HEK293T (cell line): ENCODE data around the gene GMCL1.

ENCODE experiments used
- CTCF ChIA-PET: fragments of 350-600 bp; formaldehyde crosslinking; extraction: SDS; loops from one replicate; lab custom pipeline; 2021; ENCODE audit warnings: antibody characterized with exemption, inconsistent platforms; lab: Yijun Ruan, JAX
- POLR2A ChIA-PET: fragments of 350-600 bp; formaldehyde crosslinking; extraction: SDS; loops from one replicate; lab custom pipeline; 2020; ENCODE audit warnings: antibody characterized with exemption, inconsistent platforms; lab: Yijun Ruan, JAX
- DNase-seq: peaks from one replicate; pipeline ENCODE4 v3.0.0; 2012; ENCODE audit warnings: mixed read lengths; ENCODE audit errors: extremely low spot score
- ARNT ChIP-seq: fragments of 450-650 bp; IDR thresholded peaks from 2 replicates; pipeline ENCODE4 v1.6.1; 2017; ENCODE audit warnings: mild to moderate bottlenecking
- BHLHE40 ChIP-seq: fragments of 450-650 bp; IDR thresholded peaks from 2 replicates; pipeline ENCODE4 v1.6.1; 2016; ENCODE audit warnings: mild to moderate bottlenecking, moderate library complexity, borderline replicate concordance
- CTBP1 ChIP-seq: fragments of 450-650 bp; IDR thresholded peaks from 2 replicates; pipeline ENCODE4 v1.6.1; 2016; ENCODE audit warnings: borderline replicate concordance
- ELF4 ChIP-seq: fragments of 450-650 bp; IDR thresholded peaks from 2 replicates; pipeline ENCODE4 v1.6.1; 2017; ENCODE audit warnings: antibody characterized with exemption
- FOXA1 ChIP-seq: fragments of 450-650 bp; IDR thresholded peaks from 2 replicates; pipeline ENCODE4 v1.6.1; 2016; ENCODE audit warnings: mild to moderate bottlenecking
- FOXK2 ChIP-seq: fragments of 450-650 bp; IDR thresholded peaks from 2 replicates; pipeline ENCODE4 v1.6.1; 2016; ENCODE audit warnings: mild to moderate bottlenecking
- FOXM1 ChIP-seq: fragments of 450-650 bp; IDR thresholded peaks from 2 replicates; pipeline ENCODE4 v1.6.1; 2017; ENCODE audit warnings: mild to moderate bottlenecking, borderline replicate concordance
- HDGF ChIP-seq: fragments of 450-650 bp; IDR thresholded peaks from 2 replicates; pipeline ENCODE4 v1.6.1; 2017; ENCODE audit warnings: antibody characterized with exemption, borderline replicate concordance
- L3MBTL2 ChIP-seq: fragments of 450-650 bp; conservative IDR thresholded peaks from 2 replicates; pipeline ENCODE4 v1.6.1; 2016; ENCODE audit warnings: mild to moderate bottlenecking
- LEF1 ChIP-seq: fragments of 450-650 bp; IDR thresholded peaks from 2 replicates; pipeline ENCODE4 v1.6.1; 2017; ENCODE audit warnings: mild to moderate bottlenecking, borderline replicate concordance
- NFRKB ChIP-seq: fragments of 450-650 bp; IDR thresholded peaks from 2 replicates; pipeline ENCODE4 v1.6.1; 2016; ENCODE audit warnings: mild to moderate bottlenecking, moderate library complexity
- PKNOX1 ChIP-seq: fragments of 450-650 bp; IDR thresholded peaks from 2 replicates; pipeline ENCODE4 v1.6.1; 2016
- SP1 ChIP-seq: fragments of 450-650 bp; IDR thresholded peaks from 2 replicates; pipeline ENCODE4 v1.6.1; 2017
- SUZ12 ChIP-seq: fragments of 450-650 bp; IDR thresholded peaks from 2 replicates; pipeline ENCODE4 v1.6.1; 2016; ENCODE audit warnings: mild to moderate bottlenecking
- TARDBP ChIP-seq: fragments of 450-650 bp; IDR thresholded peaks from 2 replicates; pipeline ENCODE4 v1.6.1; 2016
- ZNF384 ChIP-seq: fragments of 450-650 bp; IDR thresholded peaks from 2 replicates; pipeline ENCODE4 v1.6.1; 2016

GMCL1 gene

GRCh38 chr2:69786052-69786560, 43.4 kb upstream of the GMCL1 start:
- CTCF ChIA-PET = interaction anchor here (0.5 to 0.6 kb wide), 3 partner anchors 18 to 517 kb away, joined by 4 to 6 read pairs (median 4); no protein-coding TSS in a partner anchor
- POLR2A ChIA-PET = interaction anchor here (1.0 kb wide), 1 partner anchor 14 kb away, joined by 3 read pairs; no protein-coding TSS in a partner anchor

GRCh38 chr2:69789175-69789721, 40.2 kb upstream of the GMCL1 start:
- DNase-seq = no peak
- CTCF ChIA-PET = interaction anchor here (0.6 to 1.6 kb wide), 3 partner anchors 44 to 64 kb away, joined by 3 to 9 read pairs (median 6); no protein-coding TSS in a partner anchor
- POLR2A ChIA-PET = no interaction called here

More at GRCh38 chr2:69786052-69786560, 43.4 kb upstream of the GMCL1 start:
- DNase-seq = no peak
- TF ChIP-seq FOXM1 (no peak), HDGF (no peak), TARDBP (no peak), SUZ12 (no peak), SP1 (no peak), FOXA1 (no peak), L3MBTL2 (no peak), LEF1 (no peak), NFRKB (no peak), PKNOX1 (no peak)

GRCh38 chr2:69789772-69790600, 39.5 kb upstream of the GMCL1 start:
- ChIA-PET CTCF (interaction anchor here (0.7 to 1.6 kb wide), 3 partner anchors 9 to 65 kb away, joined by 3 to 9 read pairs (median 3); no protein-coding TSS in a partner anchor), POLR2A (interaction anchor here (0.7 kb wide), 1 partner anchor 39 kb away, joined by 3 read pairs; no protein-coding TSS in a partner anchor)
- TF ChIP-seq PKNOX1 (no peak), ZNF384 (no peak), LEF1 (no peak), ELF4 (no peak), HDGF (no peak), ARNT (no peak), CTBP1 (no peak), FOXK2 (no peak), FOXM1 (no peak), TARDBP (no peak), SUZ12 (no peak), FOXA1 (no peak), BHLHE40 (no peak), SP1 (no peak), L3MBTL2 (no peak), NFRKB (no peak)
- DNase-seq = no peak

More at GRCh38 chr2:69789175-69789721, 40.2 kb upstream of the GMCL1 start:
- no peak for TF ChIP-seq LEF1
- no peak for TF ChIP-seq CTBP1
- TF ChIP-seq ARNT = no peak
- TF ChIP-seq BHLHE40 = no peak
- no peak for TF ChIP-seq SUZ12
- TF ChIP-seq TARDBP = no peak
- no peak for TF ChIP-seq ZNF384
- TF ChIP-seq SP1 = no peak
- no peak for TF ChIP-seq ELF4
- no peak for TF ChIP-seq FOXM1

- ChIA-PET CTCF (interaction anchor here (1.6 kb wide), 1 partner anchor 65 kb away, joined by 9 read pairs; no protein-coding TSS in a partner anchor), POLR2A (interaction anchor here (0.7 kb wide), 1 partner anchor 38 kb away, joined by 3 read pairs; no protein-coding TSS in a partner anchor)
- TF ChIP-seq ARNT (no peak), HDGF (no peak), ZNF384 (no peak), BHLHE40 (no peak), L3MBTL2 (no peak), CTBP1 (no peak), LEF1 (no peak), FOXM1 (no peak), SP1 (no peak), FOXK2 (no peak), TARDBP (no peak), FOXA1 (no peak), NFRKB (no peak)
- no peak for DNase-seq
Observed at GRCh38 chr2:69790601-69790959, 38.9 kb upstream of the GMCL1 start.

GRCh38 chr2:69791045-69791444, 38.4 kb upstream of the GMCL1 start:
- DNase-seq = no peak

More at GRCh38 chr2:69791045-69791444, 38.4 kb upstream of the GMCL1 start:
- ChIA-PET POLR2A (interaction anchor here (0.7 kb wide), 1 partner anchor 38 kb away, joined by 3 read pairs; no protein-coding TSS in a partner anchor), CTCF (no interaction called here)
- TF ChIP-seq ELF4 (no peak), LEF1 (no peak), L3MBTL2 (no peak), PKNOX1 (no peak), HDGF (no peak), NFRKB (no peak), TARDBP (no peak), BHLHE40 (no peak), ARNT (no peak), FOXM1 (no peak), ZNF384 (no peak), FOXK2 (no peak), CTBP1 (no peak), SUZ12 (no peak), FOXA1 (no peak), SP1 (no peak)
